ENCODE results near the gene OR2AP1.
A peak's percentile ranks its signal among the peaks of the same experiment; 100 is the strongest.

Gene OR2AP1

DNA sequence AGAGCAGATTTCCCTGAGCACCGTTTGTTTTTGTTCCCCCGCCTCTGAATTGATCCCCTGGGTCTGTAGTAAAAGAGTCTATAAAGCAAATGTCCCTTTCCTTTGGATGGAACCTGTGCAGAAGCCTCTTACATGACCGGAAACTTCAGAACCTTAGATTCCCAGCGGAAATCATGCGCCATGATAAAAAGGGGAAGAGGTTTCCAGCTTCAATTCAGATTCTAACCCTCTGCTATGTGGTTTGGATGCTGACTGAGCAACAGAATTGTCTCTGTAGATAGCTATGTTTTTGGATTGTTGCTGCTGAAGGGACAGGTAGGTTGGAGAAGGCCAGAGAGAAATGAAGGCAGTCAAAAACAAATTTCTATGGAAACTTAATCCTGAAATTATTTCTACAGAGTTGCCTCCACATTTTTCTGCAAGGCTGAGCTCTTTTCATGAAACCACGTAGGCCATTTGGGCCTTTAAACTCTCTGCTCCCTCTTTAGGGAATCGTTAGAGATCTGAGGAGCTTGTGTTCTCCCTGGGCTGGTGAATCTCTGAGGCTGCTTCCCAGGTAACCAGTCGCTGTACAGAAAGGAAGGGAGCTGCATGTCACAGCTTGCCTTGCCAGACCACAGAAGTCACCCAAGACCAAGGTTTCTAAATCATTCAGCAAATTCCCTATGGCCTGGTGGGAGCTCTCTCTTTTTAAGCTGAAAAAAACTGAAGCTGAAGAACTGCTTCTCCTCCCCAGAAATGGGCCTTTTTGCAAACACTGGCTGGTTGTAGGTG lies 35.7 kb downstream of the OR2AP1 start:
- TF ChIP-seq, protein P1, sequence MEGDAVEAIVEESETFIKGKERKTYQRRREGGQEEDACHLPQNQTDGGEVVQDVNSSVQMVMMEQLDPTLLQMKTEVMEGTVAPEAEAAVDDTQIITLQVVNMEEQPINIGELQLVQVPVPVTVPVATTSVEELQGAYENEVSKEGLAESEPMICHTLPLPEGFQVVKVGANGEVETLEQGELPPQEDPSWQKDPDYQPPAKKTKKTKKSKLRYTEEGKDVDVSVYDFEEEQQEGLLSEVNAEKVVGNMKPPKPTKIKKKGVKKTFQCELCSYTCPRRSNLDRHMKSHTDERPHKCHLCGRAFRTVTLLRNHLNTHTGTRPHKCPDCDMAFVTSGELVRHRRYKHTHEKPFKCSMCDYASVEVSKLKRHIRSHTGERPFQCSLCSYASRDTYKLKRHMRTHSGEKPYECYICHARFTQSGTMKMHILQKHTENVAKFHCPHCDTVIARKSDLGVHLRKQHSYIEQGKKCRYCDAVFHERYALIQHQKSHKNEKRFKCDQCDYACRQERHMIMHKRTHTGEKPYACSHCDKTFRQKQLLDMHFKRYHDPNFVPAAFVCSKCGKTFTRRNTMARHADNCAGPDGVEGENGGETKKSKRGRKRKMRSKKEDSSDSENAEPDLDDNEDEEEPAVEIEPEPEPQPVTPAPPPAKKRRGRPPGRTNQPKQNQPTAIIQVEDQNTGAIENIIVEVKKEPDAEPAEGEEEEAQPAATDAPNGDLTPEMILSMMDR (IDR thresholded peaks at IDR 0.05; ENCODE audit: control insufficient read depth, extremely low read depth, insufficient read depth), result no peak
- DNase-seq (ENCODE audit: low read depth), result no peak
- no peak overlapping the region for H3K4me3 ChIP-seq (ENCODE audit: low read depth, low read length)

DNA sequence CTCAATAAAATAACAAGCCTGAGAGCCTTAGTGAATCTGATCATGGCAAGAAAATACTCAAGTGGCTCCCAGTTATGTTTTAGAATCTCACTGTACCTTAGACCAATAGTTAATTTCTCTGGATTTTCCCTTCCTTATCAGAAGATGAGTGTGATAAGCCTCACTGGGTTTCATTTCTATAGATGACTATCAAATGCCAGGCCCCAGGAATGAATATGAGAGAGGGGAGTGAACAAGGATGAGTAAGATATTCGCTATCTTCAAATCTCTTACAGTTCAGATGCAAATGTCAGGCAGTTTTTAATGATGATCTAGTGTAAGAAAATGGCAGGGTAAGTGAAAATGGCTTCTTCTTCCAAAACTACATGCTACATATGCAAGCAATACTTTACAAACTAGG lies 38.3 kb downstream of the OR2AP1 start:
- TF ChIP-seq, protein P1 (IDR thresholded peaks at IDR 0.05; ENCODE audit: control insufficient read depth, extremely low read depth, insufficient read depth), result no peak
- H3K4me3 ChIP-seq (ENCODE audit: low read depth, low read length), result no peak overlapping the region

DNA sequence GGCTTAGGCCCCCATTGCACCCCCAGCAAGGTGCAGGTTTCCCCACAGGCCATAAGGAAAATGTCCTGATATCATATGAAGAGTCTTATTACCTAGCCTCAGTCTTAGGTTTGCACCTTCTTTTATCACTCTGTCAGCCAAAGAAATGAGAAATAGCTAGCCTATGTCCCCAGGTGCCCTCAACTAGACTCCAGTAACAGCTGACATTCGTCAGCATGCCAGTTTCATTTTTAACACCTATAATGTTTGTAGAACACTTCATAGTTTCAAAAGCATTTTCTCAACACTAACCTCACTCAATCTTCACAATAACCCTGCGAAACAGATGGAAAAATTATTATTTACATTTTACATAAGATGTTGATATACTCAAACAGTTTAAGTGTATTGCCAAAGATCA lies 40.4 kb downstream of the OR2AP1 start:
- TF ChIP-seq, protein P1 (IDR thresholded peaks at IDR 0.05; ENCODE audit: control insufficient read depth, extremely low read depth, insufficient read depth), result no peak
- H3K4me3 ChIP-seq (ENCODE audit: low read depth, low read length), result no peak overlapping the region
- no peak for DNase-seq (ENCODE audit: low read depth)

More for the DNA sequence above, 38.3 kb downstream of the OR2AP1 start:
- DNase-seq (ENCODE audit: low read depth), result no peak

DNA sequence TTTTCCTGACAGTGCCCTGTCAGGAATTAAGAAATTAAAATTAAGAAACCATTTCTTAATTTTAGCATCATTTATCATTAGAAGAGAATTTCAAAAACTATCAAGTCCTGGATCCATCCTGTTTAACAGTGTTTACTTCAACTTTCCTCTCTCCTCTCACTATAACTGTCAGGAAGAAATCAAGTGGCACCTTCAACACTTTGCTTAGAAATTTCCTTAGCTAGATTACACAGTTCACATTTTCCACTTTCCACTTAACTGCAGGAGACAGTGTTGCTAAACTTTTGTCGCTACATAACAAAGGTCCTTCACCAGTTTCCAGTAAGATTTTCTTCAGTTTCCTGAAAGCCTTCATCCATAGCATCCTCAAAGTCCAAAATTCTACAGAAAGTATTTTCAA lies 42.5 kb downstream of the OR2AP1 start:
- DNase-seq (ENCODE audit: low read depth), result no peak
- TF ChIP-seq, protein P1 (IDR thresholded peaks at IDR 0.05; ENCODE audit: control insufficient read depth, extremely low read depth, insufficient read depth), result no peak
- H3K4me3 ChIP-seq (ENCODE audit: low read depth, low read length), result no peak overlapping the region

DNA sequence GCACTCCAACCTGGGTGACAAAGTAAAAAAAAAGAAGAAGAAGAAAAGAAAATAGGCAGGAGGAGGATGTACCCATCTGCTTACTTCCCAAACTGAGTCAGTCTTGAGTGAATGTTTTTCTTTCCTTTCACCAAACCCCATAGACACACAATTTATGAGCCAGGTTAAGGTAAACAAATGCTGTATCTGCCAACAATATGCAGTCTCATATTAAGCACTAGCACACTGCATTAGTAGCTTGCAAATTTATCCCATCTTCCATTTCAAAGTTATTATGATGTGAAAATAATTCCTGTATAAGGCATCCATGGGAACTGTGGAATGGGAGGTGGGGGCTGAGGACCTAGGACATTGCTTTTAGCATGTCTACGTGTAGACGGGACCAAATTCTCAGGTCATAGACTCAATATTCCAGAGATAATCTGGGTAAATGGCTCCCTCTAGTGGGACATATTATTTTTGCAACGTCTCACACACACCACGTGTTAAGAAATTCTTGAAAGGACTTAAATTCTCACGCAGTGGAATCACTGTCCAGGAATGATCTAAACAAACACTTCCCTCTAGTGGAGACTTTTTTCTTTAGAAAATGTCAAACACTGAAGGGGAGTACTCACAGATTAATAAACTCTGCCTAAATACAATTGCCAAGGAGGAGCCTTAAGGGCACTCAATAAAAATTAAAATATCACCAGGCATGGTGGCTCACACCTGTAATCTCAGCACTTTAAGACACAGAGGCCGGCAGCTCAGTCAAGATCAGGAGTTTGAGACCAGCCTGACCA lies 47.3 kb downstream of the OR2AP1 start:
- peak; percentile 88 for DNase-seq (ENCODE audit: low read depth)
- H3K4me3 ChIP-seq (ENCODE audit: low read depth, low read length), result no peak overlapping the region
- TF ChIP-seq, protein P1 (IDR thresholded peaks at IDR 0.05; ENCODE audit: control insufficient read depth, extremely low read depth, insufficient read depth), result peak; percentile 75

DNA sequence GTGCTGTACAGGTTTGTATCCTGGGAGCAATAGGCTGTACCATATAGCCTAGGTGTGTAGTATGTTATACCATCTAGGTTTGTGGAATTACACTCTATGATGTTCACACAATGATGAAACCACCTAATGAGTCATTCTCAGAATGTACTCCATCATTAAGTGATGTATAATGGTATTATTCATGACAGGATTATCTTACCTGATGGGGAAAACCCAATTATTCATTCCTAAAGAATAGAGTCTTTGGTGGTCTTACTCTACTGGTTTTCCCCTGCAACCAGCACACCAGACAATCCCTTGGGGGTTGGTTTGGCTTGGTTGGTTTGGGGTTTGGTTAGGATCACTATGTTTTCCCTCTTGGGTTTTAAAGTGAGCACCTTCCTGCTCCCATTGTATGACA lies 51.8 kb downstream of the OR2AP1 start:
- no peak overlapping the region for H3K4me3 ChIP-seq (ENCODE audit: low read depth, low read length)
- TF ChIP-seq, protein P1 (IDR thresholded peaks at IDR 0.05; ENCODE audit: control insufficient read depth, extremely low read depth, insufficient read depth), result no peak
- DNase-seq (ENCODE audit: low read depth), result no peak
